GM19463 (cell line): ENCODE data around the gene LYVE1.
"Not testable (repeated sequence)": the region's sequence is repeated elsewhere in the genome, so short reads cannot be mapped to it uniquely, and the experiment has no call there.

Experiments used
- ATAC-seq: cut with Tn5 transposase; IDR thresholded peaks from one replicate; pipeline ENCODE4 v1.9.1; 2021; ENCODE audit warnings: mild to moderate bottlenecking, moderate library complexity; ENCODE audit not compliant: unreplicated experiment

The LYVE1 gene

DNA sequence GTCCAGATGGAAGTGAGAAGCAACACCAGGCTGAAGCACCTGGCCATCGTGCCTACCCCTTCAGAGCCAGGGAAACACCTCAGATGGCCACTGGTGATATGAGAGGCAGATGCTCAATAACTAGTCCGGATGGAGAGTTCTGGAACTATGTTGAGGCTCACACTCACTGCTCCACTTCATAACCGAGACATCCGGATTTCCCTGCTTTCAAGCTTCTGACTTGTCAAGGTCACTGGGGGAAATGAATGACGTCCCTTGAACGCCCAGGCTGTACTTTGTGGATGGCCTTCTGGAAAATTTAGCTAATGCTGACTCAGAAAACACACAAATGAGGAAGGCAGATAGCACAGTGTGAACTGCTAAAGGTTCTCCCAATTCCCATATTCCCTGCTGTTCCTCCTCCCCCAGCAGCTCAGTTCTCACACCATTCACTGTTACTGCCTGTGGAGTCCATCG is at the start of gene LYVE1:
TSS of gene LYVE1 (minus strand) at position 180 of the 456 bp plus-strand sequence. CDS start at position 47, 133 bp downstream.
- no peak for ATAC-seq

DNA sequence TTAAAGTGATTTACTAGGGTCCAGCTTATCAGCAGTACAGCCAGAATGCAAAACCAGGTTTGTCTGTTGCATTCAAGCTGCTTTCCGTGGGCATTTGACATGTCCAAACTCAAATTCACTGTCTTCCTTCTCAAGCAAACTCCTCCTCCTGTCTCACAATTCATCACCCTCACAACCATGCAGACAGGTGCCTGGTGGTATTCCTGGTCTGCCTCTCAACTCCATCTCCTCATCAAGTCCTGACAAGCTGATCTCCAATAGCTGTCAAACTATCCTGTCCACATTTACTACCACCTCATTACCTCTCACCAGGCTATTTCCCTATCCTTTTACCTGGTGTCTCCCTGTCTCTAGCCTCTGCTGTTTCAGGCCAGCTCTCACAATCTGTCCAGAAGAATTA is 49.1 kb upstream of the LYVE1 start:
- no peak for ATAC-seq

DNA sequence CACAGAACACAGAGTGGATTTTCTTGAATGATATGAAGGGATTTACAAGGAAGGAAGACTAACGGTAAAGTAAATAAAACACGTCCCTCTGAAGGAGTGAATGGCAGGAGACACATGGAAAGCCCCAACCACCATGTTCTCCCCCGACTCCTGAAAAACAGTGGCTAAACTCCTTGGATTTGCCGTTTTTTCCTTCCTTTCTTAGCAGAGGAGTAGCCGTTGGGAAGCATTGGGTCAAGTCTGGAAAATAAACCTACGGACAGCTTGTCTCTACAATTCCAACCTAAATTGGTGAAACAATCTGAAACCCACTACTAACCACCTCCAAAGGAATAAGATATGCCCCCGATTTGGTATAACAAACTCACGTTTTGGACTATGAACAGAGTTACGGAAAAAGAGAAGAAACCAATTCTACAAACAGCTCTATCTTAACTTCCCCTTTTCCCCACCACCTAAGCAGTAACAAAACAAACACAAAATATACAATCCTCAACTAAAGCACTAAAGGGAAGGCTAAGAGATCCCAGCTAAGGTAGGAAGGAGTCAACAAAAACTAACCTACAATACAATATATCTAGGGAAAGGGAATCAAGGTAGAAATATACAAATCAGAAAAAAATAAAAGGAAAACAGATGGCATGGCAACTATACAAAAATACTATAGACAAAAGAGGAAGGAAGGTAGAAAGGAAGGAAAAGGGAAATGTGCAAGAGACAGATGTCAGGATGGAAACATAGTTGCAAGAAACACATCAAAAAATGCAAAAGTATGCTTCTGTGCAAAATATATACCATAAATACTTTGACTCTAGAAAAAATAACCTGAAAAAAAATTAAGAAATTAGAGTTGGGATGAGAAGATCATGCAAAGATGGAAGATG is 43.8 kb upstream of the LYVE1 start:
- ATAC-seq, result no peak

DNA sequence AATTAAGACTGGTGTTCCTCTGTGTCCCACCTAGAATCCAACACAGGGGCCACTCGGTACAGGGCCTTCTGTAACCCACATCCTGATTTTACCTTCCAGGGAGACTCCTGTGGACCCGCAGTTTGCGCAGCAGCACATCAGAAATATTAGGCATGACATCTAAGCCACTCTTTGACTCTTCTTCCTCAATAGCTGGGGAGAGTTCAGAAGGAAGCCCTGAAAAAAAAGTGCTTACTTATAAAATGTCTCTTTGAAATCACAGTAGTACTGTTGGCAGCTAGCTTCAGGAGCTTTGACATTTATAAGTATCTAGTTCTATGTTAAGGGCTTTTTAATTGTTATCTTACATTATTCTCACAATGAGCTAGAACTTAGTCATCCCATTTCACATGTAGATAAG is 41.2 kb upstream of the LYVE1 start:
- ATAC-seq, result no peak

- ATAC-seq, result no peak
Measured at GRCh38 chr11:10608584-10608983, 40.1 kb upstream of the LYVE1 start.

- ATAC-seq, result no peak
Measured at GRCh38 chr11:10607462-10608132, 39.1 kb upstream of the LYVE1 start.

- ATAC-seq, result no peak
Measured at GRCh38 chr11:10606536-10607208, 38.2 kb upstream of the LYVE1 start.

DNA sequence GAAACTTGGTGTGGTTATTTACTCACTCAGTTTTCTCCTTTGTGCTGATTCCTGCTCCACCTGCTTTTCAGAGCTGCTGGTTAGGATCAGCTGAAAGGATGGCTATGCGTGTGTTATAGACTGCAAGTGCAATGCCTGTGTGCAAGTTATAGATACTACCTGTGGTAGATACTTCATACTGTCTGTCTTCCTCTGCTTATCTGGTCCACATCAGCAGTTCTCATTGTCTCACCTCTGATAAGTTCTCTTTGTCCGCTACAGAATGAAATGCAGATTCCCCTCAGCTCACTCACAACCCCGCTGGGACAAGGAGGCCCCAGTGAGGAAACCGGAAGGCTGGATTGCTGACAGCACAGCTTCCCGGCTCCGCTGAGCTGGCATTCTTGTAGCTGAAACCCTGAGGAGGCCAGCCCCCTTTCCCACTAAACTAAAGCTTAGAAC is 37.5 kb upstream of the LYVE1 start:
- no peak for ATAC-seq

DNA sequence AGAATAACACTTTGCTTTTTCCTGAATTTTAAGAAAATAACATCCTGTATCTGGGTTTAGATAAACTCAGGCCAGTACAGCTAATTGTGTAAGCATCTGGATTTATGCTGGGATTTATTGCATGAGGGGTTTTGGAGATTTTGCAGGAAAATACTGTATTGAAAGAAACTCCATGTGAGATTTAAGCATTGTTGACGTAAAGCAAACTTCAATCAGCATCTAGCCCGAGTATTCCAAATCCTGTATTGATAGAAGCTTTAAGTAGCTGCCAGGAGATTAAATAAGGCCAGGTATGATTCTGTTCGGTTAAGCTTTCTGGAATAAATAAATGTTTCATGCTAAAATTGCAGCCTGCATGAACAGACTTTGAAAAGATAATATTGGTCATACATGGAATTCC is 36.3 kb upstream of the LYVE1 start:
- ATAC-seq, result no peak

- ATAC-seq, result no peak
Measured at GRCh38 chr11:10604340-10604748, 35.9 kb upstream of the LYVE1 start.

DNA sequence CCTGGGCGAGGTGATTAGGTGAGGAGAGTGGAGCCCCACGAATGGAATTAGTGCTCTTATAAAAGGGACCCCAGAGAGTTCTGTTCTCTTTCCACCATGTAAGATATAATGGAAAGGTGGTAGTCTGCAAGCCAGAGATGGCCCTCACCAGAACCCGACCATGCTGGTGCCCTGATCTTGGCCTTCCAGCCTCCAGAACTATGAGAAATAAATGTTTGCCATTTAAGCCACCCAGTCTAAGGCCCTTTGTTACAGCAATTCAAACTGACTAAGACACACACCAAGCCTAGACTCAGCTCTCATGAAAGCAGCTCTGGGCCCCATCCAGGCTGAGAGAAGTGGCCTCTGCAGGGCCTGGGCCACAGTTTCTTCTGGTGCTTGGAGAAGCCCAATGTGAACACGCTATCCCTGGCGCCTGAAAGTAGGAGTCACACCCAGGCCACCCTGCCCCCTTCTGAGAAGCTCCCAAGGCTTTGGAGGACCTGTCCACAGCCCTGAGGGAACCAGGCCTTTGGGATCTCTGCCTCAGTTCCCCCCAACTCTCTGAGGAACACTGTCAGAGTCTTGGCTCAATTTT is 35.3 kb upstream of the LYVE1 start:
- no peak for ATAC-seq

- ATAC-seq, result no peak
Measured at GRCh38 chr11:10602945-10603344, 34.5 kb upstream of the LYVE1 start.

DNA sequence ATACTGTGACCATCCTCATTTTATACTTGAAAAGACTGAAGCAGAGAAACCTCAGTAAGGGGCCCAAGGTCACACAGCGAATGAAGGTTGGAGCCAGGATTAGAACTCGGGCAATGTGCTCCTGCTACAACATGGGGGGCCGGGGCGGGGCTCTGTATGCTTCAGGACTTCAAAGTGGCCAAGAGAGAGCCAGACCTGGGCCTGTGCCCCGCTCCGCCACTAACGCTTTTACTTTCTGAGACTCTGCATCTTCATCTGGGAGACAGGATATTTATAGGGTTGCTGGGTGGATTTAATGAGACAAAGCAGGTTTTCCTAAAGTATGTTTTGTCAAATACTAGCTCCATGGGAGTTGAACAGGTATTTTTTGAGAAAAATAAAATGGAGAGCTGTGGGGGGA is 33.9 kb upstream of the LYVE1 start:
- ATAC-seq, result no peak

GRCh38 chr11:10601837-10602236 is 33.4 kb upstream of the LYVE1 start:
- ATAC-seq, result no peak

DNA sequence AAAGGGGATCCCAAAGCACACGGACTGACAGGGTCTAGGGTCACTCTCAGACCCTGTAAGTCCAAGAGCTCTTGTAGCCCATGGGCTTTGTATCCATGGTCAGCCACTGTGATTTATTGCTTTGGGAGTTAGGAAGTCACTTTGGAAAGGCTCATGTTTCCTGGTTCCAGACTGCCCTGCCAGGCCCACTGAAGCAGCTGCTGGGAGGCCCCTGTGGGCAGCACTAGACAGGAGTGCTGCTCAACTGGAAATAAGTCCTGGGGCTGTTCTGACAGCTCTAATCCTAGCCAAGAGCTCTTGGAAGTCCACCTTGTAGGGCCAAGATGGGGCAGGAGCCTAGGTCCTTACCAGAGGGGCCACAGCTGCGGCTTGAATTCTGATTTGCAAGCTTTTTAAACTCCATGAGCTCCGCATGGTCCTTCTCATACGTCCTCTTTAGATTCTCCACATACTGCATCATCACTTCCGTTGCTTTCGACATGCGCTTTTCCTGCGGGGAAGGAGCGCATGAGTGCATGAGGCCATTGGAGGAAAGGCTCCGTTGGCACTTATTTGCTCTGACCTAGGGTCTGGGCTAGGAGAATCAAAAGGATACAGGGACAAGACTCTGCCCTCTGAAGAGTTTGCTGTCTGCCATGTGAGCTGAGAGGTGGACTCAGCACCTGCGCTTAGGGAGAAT is 32.2 kb upstream of the LYVE1 start:
- no peak for ATAC-seq

DNA sequence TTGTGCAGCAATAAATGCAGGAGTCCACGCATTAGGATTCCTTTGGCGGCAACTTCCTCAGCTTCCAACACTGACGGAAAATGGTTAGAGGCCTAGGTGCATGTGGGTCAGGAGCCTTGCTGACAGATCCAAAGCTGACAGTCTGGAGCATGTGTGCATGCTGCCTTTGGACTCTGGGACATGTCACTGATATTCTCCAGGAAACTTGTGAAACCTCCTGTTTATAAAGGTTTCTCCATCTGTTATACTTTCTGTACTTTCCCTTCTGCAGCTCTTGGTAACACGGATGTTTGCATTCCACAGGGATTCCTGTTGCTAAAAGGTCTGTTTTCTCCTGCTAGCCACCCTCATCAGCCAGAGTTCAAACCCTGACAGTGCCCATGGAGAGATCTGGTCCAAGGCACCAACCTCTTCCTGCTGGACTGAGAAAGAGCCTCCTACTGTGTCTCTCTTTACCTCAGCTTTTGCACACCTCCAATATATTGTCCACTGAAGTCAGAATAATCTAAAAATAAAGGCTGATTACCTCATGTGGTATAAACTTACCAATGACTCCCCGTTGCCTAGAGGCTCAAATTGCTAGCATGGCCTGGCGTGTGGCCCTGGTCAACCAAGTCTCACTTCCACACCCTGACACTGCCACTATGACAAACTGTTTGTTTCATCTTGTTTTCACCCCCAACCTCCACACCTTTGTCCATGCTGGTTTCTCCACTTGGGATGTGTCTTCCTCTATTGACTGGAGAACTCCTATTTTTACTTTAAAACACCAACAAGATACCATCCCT is 31.1 kb upstream of the LYVE1 start:
- ATAC-seq, result no peak

DNA sequence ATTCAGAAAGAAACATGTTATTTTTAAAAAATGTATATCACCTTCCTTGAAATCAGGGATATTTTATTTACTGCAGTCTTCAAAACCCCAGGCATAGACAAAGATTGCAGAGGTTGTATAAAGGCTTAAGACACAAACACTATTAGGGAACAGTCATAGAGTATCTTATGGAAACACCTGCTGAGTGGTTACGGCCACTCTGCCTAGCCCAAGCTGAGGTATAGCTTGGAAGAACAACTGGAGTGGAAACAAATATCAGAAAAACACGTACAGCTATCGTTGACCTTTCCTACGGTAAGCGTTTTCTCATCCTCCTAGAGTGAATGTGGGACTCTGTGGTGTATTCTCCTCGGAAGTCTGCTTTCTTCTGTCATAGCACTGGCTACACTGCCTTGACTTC is 30.4 kb upstream of the LYVE1 start:
- ATAC-seq, result no peak

DNA sequence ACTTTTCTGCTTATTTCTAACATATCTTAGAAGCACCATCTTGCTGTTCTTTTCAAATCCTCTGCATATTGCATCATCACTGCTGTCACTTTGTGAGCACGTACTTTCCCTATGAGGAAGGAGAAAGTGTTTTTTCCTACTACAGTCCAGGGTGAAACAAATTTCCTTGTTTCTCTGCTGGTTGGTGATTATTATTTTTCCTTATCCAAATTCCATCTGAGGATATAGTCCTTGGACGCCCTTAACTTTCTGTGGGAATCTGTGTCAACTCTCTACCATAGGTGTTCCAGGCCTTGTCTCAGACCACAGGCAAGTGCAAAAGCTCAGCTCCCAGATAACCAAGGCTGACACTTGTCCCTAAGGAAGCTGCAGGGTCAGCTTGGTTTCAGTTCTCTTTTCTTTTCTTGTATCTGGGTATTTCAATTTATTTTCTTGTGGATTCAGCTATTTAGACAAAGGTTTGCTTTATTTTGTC is 29.4 kb upstream of the LYVE1 start:
- no peak for ATAC-seq

GRCh38 chr11:10595840-10596239 is 27.4 kb upstream of the LYVE1 start:
- not testable (repeated sequence) for ATAC-seq

- no peak for ATAC-seq
Measured at GRCh38 chr11:10594407-10594806, 25.9 kb upstream of the LYVE1 start.
